ENCODE results near the gene VSIR. TPM values are rescaled to one million over a fixed set of nuclear protein-coding genes. Genes with fewer than 3 reads are reported as not detected.

Gene VSIR
- total RNA-seq, 1 experiment from 2014 or later, result 57.7 TPM

GRCh38 chr10:71778071-71778825, 4.9 kb upstream of the VSIR start:
- TF ChIP-seq EZH2 (IDR thresholded peaks at IDR 0.05; ENCODE audit: low read depth) (no peak), CTCF (conservative IDR thresholded peaks at IDR 0.05) (no peak)
- no peak overlapping the region for H2AFZ ChIP-seq
- POLR2A ChIA-PET (ENCODE audit: unreplicated experiment), result no interaction called here
- no peaks in the 10 kb centered on the region for H4K20me1 ChIP-seq (ENCODE audit: insufficient read depth)
- DNase-seq, result no peak
- H3K27ac ChIP-seq, result no peak overlapping the region
- BruUV-seq (replicated peaks), result no TSS peak
- peaks cover 13% of the 10 kb centered on the region for H3K4me1 ChIP-seq (replicated peaks; ENCODE audit: insufficient read depth)
- CTCF ChIA-PET, result no interaction called here
- H3K9me2 ChIP-seq (ENCODE audit: insufficient read depth), result no peaks in the 10 kb centered on the region
- no peaks in the 10 kb centered on the region for H3K27me3 ChIP-seq (ENCODE audit: insufficient read depth, low read depth)
- peaks cover 12% of the 10 kb centered on the region; the same call in 1 of the 2 replicates for H3F3A ChIP-seq (ENCODE audit: insufficient read depth, low read depth)
- H3K4me3 ChIP-seq, result no peak overlapping the region
- intact Hi-C loops (cut with micrococcal nuclease; ENCODE audit: unreplicated experiment), result no loop called here
- H3K9me3 ChIP-seq (ENCODE audit: insufficient read depth, low read depth), result no peaks in the 10 kb centered on the region
- no peaks in the 10 kb centered on the region for H3K79me2 ChIP-seq (ENCODE audit: low read depth)
- H3K4me2 ChIP-seq, result no peak overlapping the region
- no peaks in the 10 kb centered on the region for H3K36me3 ChIP-seq (ENCODE audit: low read depth)

GRCh38 chr10:71777213-71777985, 4.1 kb upstream of the VSIR start:
- H3K4me1 ChIP-seq (replicated peaks; ENCODE audit: insufficient read depth), result peaks cover 20% of the 10 kb centered on the region
- intact Hi-C loops (cut with micrococcal nuclease; ENCODE audit: unreplicated experiment), result no loop called here
- H3K9me3 ChIP-seq (ENCODE audit: insufficient read depth, low read depth), result no peaks in the 10 kb centered on the region
- ChIA-PET CTCF (interaction anchor here (0.6 kb wide), 1 partner anchor 1866 kb away, joined by 20 read pairs; no protein-coding TSS in a partner anchor), POLR2A (ENCODE audit: unreplicated experiment) (no interaction called here)
- peaks cover 8% of the 10 kb centered on the region for H3K79me2 ChIP-seq (ENCODE audit: low read depth)
- BruUV-seq (replicated peaks), result no TSS peak
- no peaks in the 10 kb centered on the region for H3K27me3 ChIP-seq (ENCODE audit: insufficient read depth, low read depth)
- H2AFZ ChIP-seq, result no peak overlapping the region
- H3F3A ChIP-seq (ENCODE audit: insufficient read depth, low read depth), result peaks cover 14% of the 10 kb centered on the region
- no peaks in the 10 kb centered on the region for H3K36me3 ChIP-seq (ENCODE audit: low read depth)
- DNase-seq, result no peak
- TF ChIP-seq EZH2 (IDR thresholded peaks at IDR 0.05; ENCODE audit: low read depth) (no peak), CTCF (conservative IDR thresholded peaks at IDR 0.05) (no peak)
- no peak overlapping the region for H3K4me3 ChIP-seq
- no peaks in the 10 kb centered on the region for H4K20me1 ChIP-seq (ENCODE audit: insufficient read depth)
- H3K27ac ChIP-seq, result no peak overlapping the region
- no peaks in the 10 kb centered on the region for H3K9me2 ChIP-seq (ENCODE audit: insufficient read depth)
- H3K4me2 ChIP-seq, result no peak overlapping the region

- Histone ChIP-seq H3F3A (ENCODE audit: insufficient read depth, low read depth) (peaks cover 16% of the 10 kb centered on the region), H3K79me2 (ENCODE audit: low read depth) (peaks cover 14% of the 10 kb centered on the region), H2AFZ (no peak overlapping the region), H3K27ac (no peak overlapping the region), H3K9me3 (ENCODE audit: insufficient read depth, low read depth) (no peaks in the 10 kb centered on the region), H3K4me1 (replicated peaks; ENCODE audit: insufficient read depth) (peaks cover 29% of the 10 kb centered on the region), H4K20me1 (ENCODE audit: insufficient read depth) (no peaks in the 10 kb centered on the region), H3K4me3 (no peak overlapping the region), H3K36me3 (ENCODE audit: low read depth) (no peaks in the 10 kb centered on the region), H3K27me3 (ENCODE audit: insufficient read depth, low read depth) (no peaks in the 10 kb centered on the region), H3K4me2 (no peak overlapping the region), H3K9me2 (ENCODE audit: insufficient read depth) (no peaks in the 10 kb centered on the region)
- no peak for DNase-seq
- no peak for TF ChIP-seq EZH2 (IDR thresholded peaks at IDR 0.05; ENCODE audit: low read depth)
- no peak for TF ChIP-seq CTCF (conservative IDR thresholded peaks at IDR 0.05)
- intact Hi-C loops (cut with micrococcal nuclease; ENCODE audit: unreplicated experiment), result no loop called here
- CTCF ChIA-PET, result interaction anchor here (0.6 kb wide), 2 partner anchors 166 to 1867 kb away, joined by 6 to 20 read pairs; no protein-coding TSS in a partner anchor
- POLR2A ChIA-PET (ENCODE audit: unreplicated experiment), result interaction anchor here (0.6 kb wide), 1 partner anchor 467 kb away, joined by 7 read pairs; no protein-coding TSS in a partner anchor
- no TSS peak for BruUV-seq (replicated peaks)
These were observed 3.2 kb upstream of the VSIR start for GRCh38 chr10:71776481-71776925.

All from PC-9 (cell line).